ENCODE data around the gene RFWD3.

RFWD3 gene

GRCh38 chr16:74651841-74652240 lies 14.8 kb downstream of the RFWD3 start:
- TF ChIP-seq SP2 (tag by site-specific recombination; IDR thresholded peaks at IDR 0.05) = no peak
- TF ChIP-seq TCF7L2 (IDR thresholded peaks at IDR 0.05; ENCODE audit: borderline replicate concordance, low read depth, low read length) = no peak
- TF ChIP-seq ZNF645 (tag by site-specific recombination; IDR thresholded peaks at IDR 0.05) = no peak
- no peak for TF ChIP-seq ZNF146 (tag by site-specific recombination; IDR thresholded peaks at IDR 0.05)
- TF ChIP-seq, protein P1, sequence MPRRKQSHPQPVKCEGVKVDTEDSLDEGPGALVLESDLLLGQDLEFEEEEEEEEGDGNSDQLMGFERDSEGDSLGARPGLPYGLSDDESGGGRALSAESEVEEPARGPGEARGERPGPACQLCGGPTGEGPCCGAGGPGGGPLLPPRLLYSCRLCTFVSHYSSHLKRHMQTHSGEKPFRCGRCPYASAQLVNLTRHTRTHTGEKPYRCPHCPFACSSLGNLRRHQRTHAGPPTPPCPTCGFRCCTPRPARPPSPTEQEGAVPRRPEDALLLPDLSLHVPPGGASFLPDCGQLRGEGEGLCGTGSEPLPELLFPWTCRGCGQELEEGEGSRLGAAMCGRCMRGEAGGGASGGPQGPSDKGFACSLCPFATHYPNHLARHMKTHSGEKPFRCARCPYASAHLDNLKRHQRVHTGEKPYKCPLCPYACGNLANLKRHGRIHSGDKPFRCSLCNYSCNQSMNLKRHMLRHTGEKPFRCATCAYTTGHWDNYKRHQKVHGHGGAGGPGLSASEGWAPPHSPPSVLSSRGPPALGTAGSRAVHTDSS (tag by site-specific recombination; IDR thresholded peaks at IDR 0.05) = no peak
- TF ChIP-seq ZNF596 (tag by site-specific recombination; IDR thresholded peaks at IDR 0.05) = no peak
- no peak for TF ChIP-seq SCRT1 (tag by site-specific recombination; IDR thresholded peaks at IDR 0.05; ENCODE audit: borderline replicate concordance)
- no peak for TF ChIP-seq ZNF292 (tag by site-specific recombination; IDR thresholded peaks at IDR 0.05; ENCODE audit: borderline replicate concordance, low read depth)
- TF ChIP-seq ZNF658 (tag by site-specific recombination; IDR thresholded peaks at IDR 0.05) = no peak
- TF ChIP-seq ZNF37A (tag by site-specific recombination; IDR thresholded peaks at IDR 0.05) = no peak
- TF ChIP-seq ZNF311 (tag by site-specific recombination; IDR thresholded peaks at IDR 0.05; ENCODE audit: borderline replicate concordance) = no peak
- no peak for TF ChIP-seq ZNF416 (tag by site-specific recombination; IDR thresholded peaks at IDR 0.05)
- no peak for TF ChIP-seq BCL11A (tag by site-specific recombination; IDR thresholded peaks at IDR 0.05; ENCODE audit: low read depth)
- TF ChIP-seq ZNF623 (tag by site-specific recombination; IDR thresholded peaks at IDR 0.05) = no peak
- TF ChIP-seq ZFP41 (tag by site-specific recombination; IDR thresholded peaks at IDR 0.05; ENCODE audit: borderline replicate concordance) = no peak
- no peak for TF ChIP-seq ZNF585B (tag by site-specific recombination; IDR thresholded peaks at IDR 0.05)
- no peak for TF ChIP-seq ZNF138 (tag by site-specific recombination; IDR thresholded peaks at IDR 0.05; ENCODE audit: borderline replicate concordance)
- no peak for TF ChIP-seq ZNF549 (tag by site-specific recombination; IDR thresholded peaks at IDR 0.05)
- no peak overlapping the region for H3K4me3 ChIP-seq (ENCODE audit: low read depth, low read length)
- no peak overlapping the region for H3K27ac ChIP-seq (ENCODE audit: extremely low read depth, low read depth, low read length)
- no peaks in the 10 kb centered on the region for H3K4me1 ChIP-seq (ENCODE audit: control insufficient read depth, insufficient read depth, low read length)
- peaks cover 72 to 93% of the 10 kb centered on the region in 2 experiments for H3K36me3 ChIP-seq (ENCODE audit: control insufficient read depth in 2 of 2, insufficient read depth in 1 of 2, low read length in 2 of 2)
- CTCF ChIA-PET = interaction anchor here (0.6 to 1.5 kb wide), 9 partner anchors 16 to 769 kb away, joined by 3 to 5 read pairs (median 4); no protein-coding TSS in a partner anchor
- POLR2A ChIA-PET = interaction anchor here (2.1 kb wide), 1 partner anchor 15 kb away, joined by 6 read pairs; the partner anchor contains the start of gene RFWD3
- no peaks in the 10 kb centered on the region for H3K9me3 ChIP-seq (ENCODE audit: control insufficient read depth, insufficient read depth, low read depth, low read length)

DNA sequence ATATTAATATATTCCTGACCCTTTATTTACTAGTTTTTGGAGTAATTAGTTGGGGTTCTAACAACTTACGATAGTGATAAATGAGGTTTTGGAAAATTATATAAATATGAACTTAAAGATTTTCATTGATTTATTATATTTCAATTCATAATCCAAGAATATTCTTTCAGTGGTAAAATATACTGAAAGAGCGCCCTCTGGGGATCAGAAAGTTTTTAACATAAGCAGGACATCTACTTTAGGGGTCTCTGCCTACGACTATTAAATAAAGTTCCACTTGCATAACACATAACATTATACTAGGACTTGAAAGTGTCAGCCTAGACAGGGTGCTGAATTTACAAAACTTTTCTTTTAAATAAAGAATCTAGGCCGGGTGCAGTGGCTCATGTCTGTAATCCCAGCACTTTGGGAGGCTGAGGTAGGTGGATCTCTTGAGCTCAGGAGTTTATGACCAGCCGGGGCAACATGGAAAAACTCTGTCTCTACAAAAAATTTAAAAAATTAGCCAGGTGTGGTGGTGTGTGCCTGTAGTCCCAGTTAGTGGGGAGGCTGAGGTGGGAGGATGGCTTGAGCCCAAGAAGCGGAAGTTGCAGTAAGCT lies 15.6 kb downstream of the RFWD3 start:
- ChIA-PET CTCF (interaction anchor here (0.6 to 1.5 kb wide), 7 partner anchors 13 to 286 kb away, joined by 3 to 5 read pairs (median 4); no protein-coding TSS in a partner anchor), POLR2A (interaction anchor here (2.1 kb wide), 1 partner anchor 16 kb away, joined by 6 read pairs; the partner anchor contains the start of gene RFWD3)
- no peak overlapping the region for H3K4me3 ChIP-seq (ENCODE audit: low read depth, low read length)
- no peaks in the 10 kb centered on the region for H3K4me1 ChIP-seq (ENCODE audit: control insufficient read depth, insufficient read depth, low read length)
- H3K27ac ChIP-seq (ENCODE audit: extremely low read depth, low read depth, low read length) = no peak overlapping the region
- no peaks in the 10 kb centered on the region for H3K9me3 ChIP-seq (ENCODE audit: control insufficient read depth, insufficient read depth, low read depth, low read length)
- H3K36me3 ChIP-seq (ENCODE audit: control insufficient read depth in 2 of 2, insufficient read depth in 1 of 2, low read length in 2 of 2) = peaks cover 74 to 95% of the 10 kb centered on the region in 2 experiments
- TF ChIP-seq ZNF843 (tag by site-specific recombination; IDR thresholded peaks at IDR 0.05) (no peak), KLF7 (tag by site-specific recombination; IDR thresholded peaks at IDR 0.05; ENCODE audit: borderline replicate concordance) (no peak), ZNF701 (tag by site-specific recombination; IDR thresholded peaks at IDR 0.05) (no peak), HOXA7 (CRISPR knock-in tag; IDR thresholded peaks at IDR 0.05; ENCODE audit: borderline replicate concordance) (no peak), RBAK (tag by site-specific recombination; IDR thresholded peaks at IDR 0.05) (no peak), ZNF837 (tag by site-specific recombination; IDR thresholded peaks at IDR 0.05) (no peak), ZNF433 (tag by site-specific recombination; IDR thresholded peaks at IDR 0.05; ENCODE audit: low read depth) (no peak), ZNF704 (tag by site-specific recombination; IDR thresholded peaks at IDR 0.05) (no peak), ZNF146 (tag by site-specific recombination; IDR thresholded peaks at IDR 0.05) (no peak)

Measured in HEK293 (cell line).